H1 (cell line): ENCODE results near the gene FHIT. TPM values are rescaled to one million over a fixed set of nuclear protein-coding genes. Genes with fewer than 3 reads are reported as not detected.

Experiments
- CTCF ChIA-PET: fragments of 300-600 bp; sonication (Branson Sonifier 250); formaldehyde crosslinking; loops from one replicate; lab custom pipeline; 2021; ENCODE audit not compliant: partially characterized antibody; lab: Charles Lee
- POLR2A ChIA-PET: fragments of 300-600 bp; sonication (Branson Sonifier 250); formaldehyde crosslinking; loops from one replicate; lab custom pipeline; 2021; ENCODE audit warnings: inconsistent platforms; ENCODE audit not compliant: partially characterized antibody; lab: Charles Lee
- DNase-seq, 2 experiments: peaks; one replicate each; pipeline versions ENCODE4 v3.0.0 to v3.0.0-alpha.2; 2010 to 2022; ENCODE audit warnings: low spot score in 2 of 2, low read depth in 1 of 2, mixed read lengths in 1 of 2
- FAIRE-seq: peaks from 2 replicates; lab custom pipeline; 2011; peaks lifted over from hg19 to GRCh38; lab: Jason Lieb, UNC
- H2AFZ ChIP-seq: 2 replicates; pipeline ENCODE4 v1.8.1; 2012; ENCODE audit warnings: low read length, inconsistent platforms
- H2AK5ac ChIP-seq: 2 replicates; pipeline ENCODE4 v1.6.1; 2013; ENCODE audit warnings: low read depth, low read length
- H2BK120ac ChIP-seq: replicated peaks from 2 replicates; pipeline ENCODE3; 2013; ENCODE audit warnings: low read depth, low read length, inconsistent platforms
- H2BK12ac ChIP-seq: 2 replicates; pipeline ENCODE4 v1.6.1; 2013; ENCODE audit warnings: low read depth, low read length
- H2BK15ac ChIP-seq: 2 replicates; pipeline ENCODE4 v1.6.1; 2013; ENCODE audit warnings: low read length
- H2BK20ac ChIP-seq: 2 replicates; pipeline ENCODE4 v1.6.1; 2013; ENCODE audit warnings: low read length
- H2BK5ac ChIP-seq: 2 replicates; pipeline ENCODE4 v1.6.1; 2013; ENCODE audit warnings: low read depth, low read length
- H3K14ac ChIP-seq: 2 replicates; pipeline ENCODE4 v1.6.1; 2013; ENCODE audit warnings: inconsistent platforms; ENCODE audit not compliant: insufficient read length
- H3K18ac ChIP-seq: 2 replicates; pipeline ENCODE4 v1.6.1; 2013; ENCODE audit warnings: low read length; ENCODE audit errors: extremely low read depth
- H3K23ac ChIP-seq: 2 replicates; pipeline ENCODE4 v1.6.1; 2013; ENCODE audit warnings: inconsistent platforms; ENCODE audit not compliant: insufficient read length
- H3K23me2 ChIP-seq: 2 replicates; pipeline ENCODE4 v1.6.1; 2013; ENCODE audit warnings: low read depth, low read length
- H3K27ac ChIP-seq: 2 replicates; pipeline ENCODE4 v1.6.1; 2011; ENCODE audit warnings: low read depth, low read length, inconsistent platforms
- H3K27me3 ChIP-seq, 4 experiments: replicated peaks in 1 of 4; 1 replicate in 1 of 4; 2 replicates in 3 of 4; pipeline versions ENCODE4 v1.6.1 to v1.8.1; 2011 to 2013; ENCODE audit warnings: low read length in 3 of 4, mild to moderate bottlenecking in 3 of 4, inconsistent platforms in 2 of 4, mixed read lengths in 2 of 4, moderate library complexity in 1 of 4; ENCODE audit not compliant: control insufficient read depth in 3 of 4, insufficient read depth in 3 of 4; ENCODE audit errors: extremely low read depth in 1 of 4
- H3K36me3 ChIP-seq, 4 experiments: 2 replicates each; pipeline versions ENCODE4 v1.6.1 to v1.8.1; 2011 to 2013; ENCODE audit warnings: mild to moderate bottlenecking in 4 of 4, low read length in 3 of 4, moderate library complexity in 2 of 4, control low read depth in 1 of 4, inconsistent platforms in 1 of 4; ENCODE audit not compliant: insufficient read depth in 4 of 4, control insufficient read depth in 2 of 4
- H3K4ac ChIP-seq: replicated peaks from 2 replicates; pipeline ENCODE3; 2013; ENCODE audit warnings: low read length, low read depth, mixed read lengths, inconsistent platforms; ENCODE audit not compliant: insufficient read length
- H3K4me1 ChIP-seq, 4 experiments: replicated peaks in 1 of 4; 1 replicate in 1 of 4; 2 replicates in 3 of 4; pipeline versions ENCODE4 v1.6.1 to v1.8.1; 2011 to 2013; ENCODE audit warnings: low read length in 3 of 4, inconsistent platforms in 2 of 4, mixed read lengths in 1 of 4; ENCODE audit not compliant: insufficient read depth in 4 of 4, control insufficient read depth in 3 of 4
- H3K4me2 ChIP-seq, 2 experiments: 2 replicates each; pipeline versions ENCODE4 v1.6.1 to v1.8.1; 2011 to 2013; ENCODE audit warnings: low read depth in 2 of 2, low read length in 2 of 2, control low read depth in 1 of 2, inconsistent platforms in 1 of 2, mild to moderate bottlenecking in 1 of 2; ENCODE audit not compliant: insufficient read depth in 1 of 2
- H3K4me3 ChIP-seq, 4 experiments: fragments of 200-600, 300-600 bp in 1 of 4; sonication (generic), shearing (Covaris generic), sonication (Bioruptor Twin) in 1 of 4; 2 replicates each; pipeline versions ENCODE4 v1.5.1 to v1.8.1; 2011 to 2016; ENCODE audit warnings: low read length in 4 of 4, low read depth in 3 of 4, control low read depth in 2 of 4, inconsistent platforms in 2 of 4, mild to moderate bottlenecking in 2 of 4, mixed read lengths in 1 of 4, moderate library complexity in 1 of 4; ENCODE audit not compliant: insufficient read depth in 2 of 4; ENCODE audit errors: extremely low read depth in 1 of 4
- H3K56ac ChIP-seq: replicated peaks from 2 replicates; pipeline ENCODE3; 2013; ENCODE audit warnings: low read depth, mild to moderate bottlenecking, mixed read lengths, low read length, inconsistent platforms; ENCODE audit not compliant: insufficient read length
- H3K79me1 ChIP-seq: 2 replicates; pipeline ENCODE4 v1.6.1; 2013; ENCODE audit warnings: low read depth, low read length, control low read depth
- H3K79me2 ChIP-seq, 2 experiments: 2 replicates each; pipeline versions ENCODE4 v1.6.1 to v1.8.1; 2012 to 2013; ENCODE audit warnings: low read length in 2 of 2, mild to moderate bottlenecking in 2 of 2, inconsistent platforms in 1 of 2; ENCODE audit not compliant: insufficient read depth in 2 of 2, control insufficient read depth in 1 of 2
- H3K9ac ChIP-seq, 4 experiments: replicated peaks in 1 of 4; 1 replicate in 1 of 4; 2 replicates in 3 of 4; pipeline versions ENCODE4 v1.6.1 to v1.8.1; 2011 to 2013; ENCODE audit warnings: low read depth in 3 of 4, low read length in 3 of 4, control low read depth in 2 of 4, mild to moderate bottlenecking in 2 of 4, moderate library complexity in 2 of 4, inconsistent platforms in 1 of 4; ENCODE audit errors: extremely low read depth in 1 of 4
- H3K9me3 ChIP-seq, 2 experiments: 2 replicates each; pipeline versions ENCODE4 v1.6.1 to v1.8.1; 2012 to 2013; ENCODE audit warnings: mild to moderate bottlenecking in 2 of 2, moderate library complexity in 2 of 2, control low read depth in 1 of 2, inconsistent platforms in 1 of 2, low read depth in 1 of 2, low read length in 1 of 2, mixed read lengths in 1 of 2; ENCODE audit not compliant: insufficient read depth in 2 of 2
- H4K20me1 ChIP-seq, 2 experiments: replicated peaks in 1 of 2; 2 replicates each; pipeline versions ENCODE3 to v1.8.1; 2011 to 2013; ENCODE audit warnings: inconsistent platforms in 2 of 2, low read length in 2 of 2, mild to moderate bottlenecking in 1 of 2; ENCODE audit not compliant: insufficient read depth in 2 of 2, control insufficient read depth in 1 of 2
- H4K5ac ChIP-seq: 2 replicates; pipeline ENCODE4 v1.6.1; 2013; ENCODE audit warnings: low read length, low read depth, mixed read lengths, inconsistent platforms; ENCODE audit not compliant: insufficient read length
- H4K8ac ChIP-seq: 2 replicates; pipeline ENCODE4 v1.8.0; 2013; ENCODE audit warnings: mild to moderate bottlenecking, moderate library complexity, low read length, inconsistent platforms; ENCODE audit not compliant: insufficient read depth; ENCODE audit errors: extremely low read depth
- H4K91ac ChIP-seq: replicated peaks from 2 replicates; pipeline ENCODE3; 2013; ENCODE audit warnings: low read length, mixed read lengths, inconsistent platforms; ENCODE audit not compliant: insufficient read length
- CBX5 ChIP-seq: fragments of 300-800, 300-1000 bp; sonication (generic); IDR thresholded peaks from 2 replicates; pipeline ENCODE4 v1.7.1; 2016; ENCODE audit warnings: antibody characterized with exemption, low read length, low read depth
- GTF2F1 ChIP-seq: IDR thresholded peaks from 2 replicates; pipeline ENCODE4 v1.6.1; 2012; ENCODE audit warnings: low read depth, low read length, improper control_type of control experiment, borderline replicate concordance
- HDAC2 ChIP-seq, 2 experiments: fragments of 300-600 bp in 1 of 2; sonication (generic) in 1 of 2; IDR thresholded peaks; 2 replicates each; pipeline ENCODE4 v1.6.1; 2011 to 2012; ENCODE audit warnings: low read depth in 2 of 2, low read length in 2 of 2, mild to moderate bottlenecking in 2 of 2, moderate library complexity in 2 of 2, borderline replicate concordance in 1 of 2, inconsistent platforms in 1 of 2
- NRF1 ChIP-seq: IDR thresholded peaks from 2 replicates; pipeline ENCODE4 v1.6.1; 2011; ENCODE audit warnings: mild to moderate bottlenecking, low read depth, low read length, improper control_type of control experiment
- RAD21 ChIP-seq, 2 experiments: IDR thresholded peaks in 1 of 2; conservative IDR thresholded peaks in 1 of 2; 2 replicates each; pipeline ENCODE4 v1.6.1; 2011; ENCODE audit warnings: low read depth in 2 of 2, low read length in 2 of 2, improper control_type of control experiment in 1 of 2, inconsistent platforms in 1 of 2, mild to moderate bottlenecking in 1 of 2, moderate library complexity in 1 of 2
- WGBS, 2 experiments: shearing (Covaris generic) in 1 of 2; methylation state at CpG; one replicate each; pipeline versions ENCODE4 v1.1.6 to v1.1.7; 2013 to 2015; ENCODE audit warnings: low lambda C conversion rate in 2 of 2, mixed read lengths in 2 of 2, inconsistent platforms in 1 of 2, low coverage in 1 of 2, missing lambda C conversion rate in 1 of 2; ENCODE audit not compliant: insufficient replicate concordance in 2 of 2, insufficient coverage in 1 of 2, insufficient read length in 1 of 2; ENCODE audit errors: extremely low coverage in 1 of 2, missing lambda C conversion rate in 1 of 2; 5-methylcytosine and 5-hydroxymethylcytosine counted together
- polyA plus RNA-seq, 7 experiments: library from polyadenylated mRNA; depleted of rRNA in 3 of 7; stranded (reverse) in 5 of 7; unstranded in 2 of 7; fragments of >200 nt in 5 of 7; fragments of 200-250 nt in 2 of 7; gene quantifications; 1 replicate in 5 of 7; 2 replicates in 1 of 7; 4 replicates in 1 of 7; pipeline versions ENCODE4 v1.2.1 to v1.2.3, GENCODE V29; 2011 to 2013; ENCODE audit warnings: missing spikeins in 2 of 7, mixed read lengths in 2 of 7
- total RNA-seq: library from RNA; stranded (reverse); fragmentation: NEBNext Ultra II Directional; extraction: Animal tissue kit (Norgen Biotek cat#: 25700); gene quantifications from 2 replicates; pipeline ENCODE4 v1.2.1, GENCODE V29; 2021
- TF ChIP-seq, protein P1 (sequence below): IDR thresholded peaks from 2 replicates; pipeline ENCODE4 v1.6.1; 2011; ENCODE audit warnings: low read length, improper control_type of control experiment
- TF ChIP-seq, protein P2 (sequence below): IDR thresholded peaks from 2 replicates; pipeline ENCODE4 v1.6.1; 2012; ENCODE audit warnings: inconsistent platforms
- TF ChIP-seq, protein P3 (sequence below): IDR thresholded peaks from 2 replicates; pipeline ENCODE4 v1.6.1; 2011; ENCODE audit warnings: low read depth, mild to moderate bottlenecking, low read length; ENCODE audit not compliant: insufficient read depth

The FHIT gene
- total and polyA plus RNA-seq, 2 of the 8 experiments (the other 6 are each of a cell fraction or from before 2014, with no cell fraction given), result 1.2 to 3.2 TPM

DNA sequence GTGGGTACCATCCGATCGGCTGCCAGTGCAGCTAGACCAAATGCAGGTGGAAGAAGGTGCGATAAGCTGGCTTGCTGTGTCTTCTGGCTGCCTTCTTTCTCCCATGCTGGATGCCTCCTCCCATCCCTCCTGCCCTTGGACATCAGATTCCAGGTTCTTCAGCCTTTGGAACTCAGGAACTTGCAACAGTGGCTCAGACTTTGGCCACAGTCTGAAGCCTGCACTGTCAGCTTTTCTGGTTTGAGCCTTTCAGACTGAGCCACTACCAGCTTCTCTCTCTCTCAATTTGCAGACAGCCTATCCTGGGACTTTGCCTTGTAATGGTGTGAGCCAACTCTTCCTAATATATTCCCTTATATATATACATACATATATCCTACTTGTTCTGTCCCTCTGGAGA is 485.5 kb downstream of the FHIT start:
- Histone ChIP-seq H3K4me2 (no peak overlapping the region), H3K79me2 (no peaks in the 10 kb centered on the region), H3K56ac (no peak overlapping the region), H2BK120ac (no peak overlapping the region), H3K27ac (no peak overlapping the region), H2BK5ac (no peak overlapping the region), H4K20me1 (no peaks in the 10 kb centered on the region), H2AFZ (peak overlapping the region; percentile 41; the same call in 1 of the 2 replicates), H4K8ac (no peak overlapping the region), H3K18ac (0 out of 2 replicates have a peak overlapping the region, but pooled peaks have one; percentile 41), H3K9ac (no peak overlapping the region), H2BK20ac (no peak overlapping the region), H3K27me3 (no peaks in the 10 kb centered on the region), H3K4ac (no peak overlapping the region), H2BK12ac (no peak overlapping the region; the same call in 1 of the 2 replicates), H2BK15ac (no peak overlapping the region), H4K5ac (no peak overlapping the region), H3K9me3 (no peaks in the 10 kb centered on the region), H3K79me1 (no peaks in the 10 kb centered on the region), H3K23me2 (no peaks in the 10 kb centered on the region), H3K23ac (no peak overlapping the region), H2AK5ac (no peak overlapping the region), H3K14ac (no peak overlapping the region), H3K4me3 (no peak overlapping the region), H3K4me1 (peaks cover 0 to 6% (median 2%) of the 10 kb centered on the region in 4 experiments; a peak in 5 of 7 replicates), H4K91ac (no peak overlapping the region), H3K36me3 (no peaks in the 10 kb centered on the region)
- FAIRE-seq (no peak), DNase-seq (no peak)
- 97% methylated on average over 3 of the region's 3 CpGs; no CpG with 5 or more reads in 1 of the 2 experiments for WGBS, 2 experiments
- ChIA-PET POLR2A (no interaction called here), CTCF (interaction anchor here (1.0 to 3.3 kb wide), 2 partner anchors 11 to 28 kb away, joined by 3 to 17 read pairs; no protein-coding TSS in a partner anchor)
- TF ChIP-seq, protein P1, sequence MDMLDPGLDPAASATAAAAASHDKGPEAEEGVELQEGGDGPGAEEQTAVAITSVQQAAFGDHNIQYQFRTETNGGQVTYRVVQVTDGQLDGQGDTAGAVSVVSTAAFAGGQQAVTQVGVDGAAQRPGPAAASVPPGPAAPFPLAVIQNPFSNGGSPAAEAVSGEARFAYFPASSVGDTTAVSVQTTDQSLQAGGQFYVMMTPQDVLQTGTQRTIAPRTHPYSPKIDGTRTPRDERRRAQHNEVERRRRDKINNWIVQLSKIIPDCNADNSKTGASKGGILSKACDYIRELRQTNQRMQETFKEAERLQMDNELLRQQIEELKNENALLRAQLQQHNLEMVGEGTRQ, result no peak
- TF ChIP-seq RAD21 (IDR thresholded peaks at IDR 0.05 in 1 of 2, conservative IDR thresholded peaks at IDR 0.05 in 1 of 2; ENCODE audit: low read depth in 2 of 2, low read length in 2 of 2) (no peak), NRF1 (no peak), GTF2F1 (no peak), CBX5 (no peak), HDAC2 (IDR thresholded peaks at IDR 0.05; ENCODE audit: borderline replicate concordance in 1 of 2, low read depth in 2 of 2, low read length in 2 of 2) (no peak)
- TF ChIP-seq, protein P2, sequence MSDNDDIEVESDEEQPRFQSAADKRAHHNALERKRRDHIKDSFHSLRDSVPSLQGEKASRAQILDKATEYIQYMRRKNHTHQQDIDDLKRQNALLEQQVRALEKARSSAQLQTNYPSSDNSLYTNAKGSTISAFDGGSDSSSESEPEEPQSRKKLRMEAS, result no peak
- TF ChIP-seq, protein P3, sequence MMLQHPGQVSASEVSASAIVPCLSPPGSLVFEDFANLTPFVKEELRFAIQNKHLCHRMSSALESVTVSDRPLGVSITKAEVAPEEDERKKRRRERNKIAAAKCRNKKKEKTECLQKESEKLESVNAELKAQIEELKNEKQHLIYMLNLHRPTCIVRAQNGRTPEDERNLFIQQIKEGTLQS, result no peak
